GM21717 (cell line): Measurements from ENCODE around the gene KCNH5.

Experiments used
- ATAC-seq: cut with Tn5 transposase; IDR thresholded peaks from one replicate; pipeline ENCODE4 v1.9.1; 2021; ENCODE audit warnings: mild to moderate bottlenecking, moderate library complexity; ENCODE audit not compliant: unreplicated experiment

KCNH5 gene

GRCh38 chr14:62994096-62994495, 51.2 kb downstream of the KCNH5 start:
- ATAC-seq, result no peak

- no peak for ATAC-seq
Observed at GRCh38 chr14:62988967-62989366, 56.3 kb downstream of the KCNH5 start.

GRCh38 chr14:62983821-62984220, 61.4 kb downstream of the KCNH5 start:
- no peak for ATAC-seq

- no peak for ATAC-seq
Observed at GRCh38 chr14:62980693-62981092, 64.6 kb downstream of the KCNH5 start.

GRCh38 chr14:62957562-62957961, 87.7 kb downstream of the KCNH5 start:
- no peak for ATAC-seq

GRCh38 chr14:62956413-62956812, 88.8 kb downstream of the KCNH5 start:
- no peak for ATAC-seq

- ATAC-seq, result no peak
Observed at GRCh38 chr14:62954165-62954564, 91.1 kb downstream of the KCNH5 start.

- no peak for ATAC-seq
Observed at GRCh38 chr14:62952226-62952625, 93.0 kb downstream of the KCNH5 start.

- ATAC-seq, result no peak
Observed at GRCh38 chr14:62947301-62947700, 98.0 kb downstream of the KCNH5 start.

GRCh38 chr14:62946221-62946620, 99.0 kb downstream of the KCNH5 start:
- no peak for ATAC-seq

- ATAC-seq, result no peak
Observed at GRCh38 chr14:62943202-62943601, 102.1 kb downstream of the KCNH5 start.

- no peak for ATAC-seq
Observed at GRCh38 chr14:62939970-62940369, 105.3 kb downstream of the KCNH5 start.

- no peak for ATAC-seq
Observed at GRCh38 chr14:62938778-62939177, 106.5 kb downstream of the KCNH5 start.

- no peak for ATAC-seq
Observed at GRCh38 chr14:62934439-62934838, 110.8 kb downstream of the KCNH5 start.

GRCh38 chr14:62921466-62921865, 123.8 kb downstream of the KCNH5 start:
- ATAC-seq, result no peak

- no peak for ATAC-seq
Observed at GRCh38 chr14:62916551-62916950, 128.7 kb downstream of the KCNH5 start.

GRCh38 chr14:62914873-62915272, 130.4 kb downstream of the KCNH5 start:
- no peak for ATAC-seq

GRCh38 chr14:62914025-62914424, 131.2 kb downstream of the KCNH5 start:
- ATAC-seq, result no peak

- ATAC-seq, result no peak
Observed at GRCh38 chr14:62908506-62908905, 136.8 kb downstream of the KCNH5 start.

GRCh38 chr14:62905566-62905965, 139.7 kb downstream of the KCNH5 start:
- no peak for ATAC-seq

GRCh38 chr14:62897771-62898170, 147.5 kb downstream of the KCNH5 start:
- ATAC-seq, result no peak

- no peak for ATAC-seq
Observed at GRCh38 chr14:62896932-62897456, 148.3 kb downstream of the KCNH5 start.

- ATAC-seq, result no peak
Observed at GRCh38 chr14:62894736-62895135, 150.5 kb downstream of the KCNH5 start.

GRCh38 chr14:62889364-62889763, 155.9 kb downstream of the KCNH5 start:
- no peak for ATAC-seq
